Uterus (tissue), 2 donors: ENCODE data around the gene SLC22A12.

Experiments
- POLR2A ChIP-seq, 2 donors: fragments of 450-650 bp; IDR thresholded peaks; one replicate each; pipeline ENCODE4 v1.6.1; 2016; ENCODE audit warnings: antibody characterized with exemption in 2 of 2, mild to moderate bottlenecking in 1 of 2, moderate library complexity in 1 of 2
- TF ChIP-seq, protein P1 (sequence below), 4 experiments: fragments of 200-600 bp in 2 of 4; fragments of 450-650 bp in 2 of 4; sonication (generic) in 2 of 4; IDR thresholded peaks; one replicate each; pipeline ENCODE4 v1.5.1; 2016 to 2019; ENCODE audit warnings: antibody characterized with exemption in 4 of 4, mild to moderate bottlenecking in 2 of 4, moderate library complexity in 1 of 4

DNA sequence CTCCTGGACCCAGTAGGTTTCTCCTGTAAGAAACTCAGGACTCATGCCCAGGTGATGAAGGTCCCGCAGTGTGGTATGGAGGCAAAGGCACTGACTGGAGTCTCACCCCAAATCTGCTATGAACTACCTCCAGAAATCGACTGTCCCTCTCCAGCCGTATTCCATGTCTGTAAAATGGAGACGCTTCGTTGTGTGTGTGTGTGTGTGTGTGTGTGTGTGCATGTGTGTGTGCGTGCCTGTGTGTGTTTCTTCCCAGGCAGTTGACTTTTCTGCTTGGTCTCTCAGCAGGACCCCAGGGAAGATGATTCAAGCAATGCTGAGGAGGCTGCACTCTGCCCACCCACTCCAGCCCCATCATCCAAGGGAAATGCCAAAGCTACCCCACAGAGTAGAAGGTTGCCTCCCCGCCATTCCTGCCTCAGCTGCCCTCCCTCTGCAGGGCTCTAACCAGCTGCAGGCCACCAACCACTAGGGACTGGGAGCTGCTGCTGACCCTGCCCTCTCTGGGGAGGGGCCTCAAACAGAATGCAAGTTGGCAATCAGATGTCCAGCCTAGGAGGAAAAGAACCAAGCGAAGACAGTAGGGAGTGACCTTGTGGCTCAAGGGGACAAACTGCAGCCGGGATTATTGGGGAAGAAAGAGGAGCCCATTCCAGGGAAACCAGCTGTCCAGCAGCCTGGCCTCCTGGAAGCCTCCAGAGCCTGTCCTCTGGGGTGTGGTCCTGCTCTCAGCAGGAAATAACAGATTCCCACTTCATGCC, 56.2 kb downstream of the SLC22A12 start:
- no peak for TF ChIP-seq POLR2A (IDR thresholded peaks at IDR 0.05)
- TF ChIP-seq, protein P1, sequence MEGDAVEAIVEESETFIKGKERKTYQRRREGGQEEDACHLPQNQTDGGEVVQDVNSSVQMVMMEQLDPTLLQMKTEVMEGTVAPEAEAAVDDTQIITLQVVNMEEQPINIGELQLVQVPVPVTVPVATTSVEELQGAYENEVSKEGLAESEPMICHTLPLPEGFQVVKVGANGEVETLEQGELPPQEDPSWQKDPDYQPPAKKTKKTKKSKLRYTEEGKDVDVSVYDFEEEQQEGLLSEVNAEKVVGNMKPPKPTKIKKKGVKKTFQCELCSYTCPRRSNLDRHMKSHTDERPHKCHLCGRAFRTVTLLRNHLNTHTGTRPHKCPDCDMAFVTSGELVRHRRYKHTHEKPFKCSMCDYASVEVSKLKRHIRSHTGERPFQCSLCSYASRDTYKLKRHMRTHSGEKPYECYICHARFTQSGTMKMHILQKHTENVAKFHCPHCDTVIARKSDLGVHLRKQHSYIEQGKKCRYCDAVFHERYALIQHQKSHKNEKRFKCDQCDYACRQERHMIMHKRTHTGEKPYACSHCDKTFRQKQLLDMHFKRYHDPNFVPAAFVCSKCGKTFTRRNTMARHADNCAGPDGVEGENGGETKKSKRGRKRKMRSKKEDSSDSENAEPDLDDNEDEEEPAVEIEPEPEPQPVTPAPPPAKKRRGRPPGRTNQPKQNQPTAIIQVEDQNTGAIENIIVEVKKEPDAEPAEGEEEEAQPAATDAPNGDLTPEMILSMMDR (IDR thresholded peaks at IDR 0.05) = no peak
